K562 (cell line): ENCODE results near the gene WBP2NL.

Experiments used
- CREB1 ChIP-seq, 2 experiments: sonication (generic) in 1 of 2; formaldehyde crosslinking in 1 of 2; IDR thresholded peaks; 2 replicates each; pipeline versions ENCODE4 v1.6.1 to v1.8.0; 2012 to 2022; ENCODE audit warnings: inconsistent platforms in 1 of 2, mild to moderate bottlenecking in 1 of 2, missing genetic modification reagents in 1 of 2, moderate library complexity in 1 of 2
- CREB3 ChIP-seq: fragments of 450-650 bp; conservative IDR thresholded peaks from 2 replicates; pipeline ENCODE4 v1.6.1; 2016; ENCODE audit warnings: missing genetic modification characterization, low read depth, mild to moderate bottlenecking, missing compliant biosample characterization, moderate library complexity
- HDAC1 ChIP-seq, 2 experiments: fragments of 450-650 bp; IDR thresholded peaks; 2 replicates each; pipeline ENCODE4 v1.6.1; 2016 to 2017; ENCODE audit warnings: inconsistent platforms in 1 of 2, mild to moderate bottlenecking in 1 of 2, moderate library complexity in 1 of 2
- HDAC2 ChIP-seq: fragments of 450-650 bp; IDR thresholded peaks from 2 replicates; pipeline ENCODE4 v1.6.1; 2016; ENCODE audit warnings: mild to moderate bottlenecking
- ILF3 ChIP-seq: fragments of 450-650 bp; IDR thresholded peaks from 2 replicates; pipeline ENCODE4 v1.6.1; 2018; ENCODE audit warnings: antibody characterized with exemption, mild to moderate bottlenecking, moderate library complexity, borderline replicate concordance
- KDM5B ChIP-seq: fragments of 200-600 bp; sonication (generic); IDR thresholded peaks from 2 replicates; pipeline ENCODE4 v1.6.1; 2012; ENCODE audit warnings: low read depth, mild to moderate bottlenecking, moderate library complexity, low read length, control low read depth, inconsistent platforms; ENCODE audit not compliant: insufficient replicate concordance
- MXI1 ChIP-seq: IDR thresholded peaks from 2 replicates; pipeline ENCODE4 v1.6.1; 2011; ENCODE audit warnings: low read depth, mild to moderate bottlenecking, improper control_type of control experiment, low read length
- MYBL2 ChIP-seq, 2 experiments: fragments of 450-650 bp in 1 of 2; sonication (generic) in 1 of 2; formaldehyde crosslinking in 1 of 2; IDR thresholded peaks; 2 replicates each; pipeline versions ENCODE4 v1.6.1 to v1.8.1; 2017 to 2022; ENCODE audit warnings: borderline replicate concordance in 1 of 2, inconsistent platforms in 1 of 2, low read depth in 1 of 2, mild to moderate bottlenecking in 1 of 2, missing genetic modification reagents in 1 of 2, moderate library complexity in 1 of 2
- SMARCC2 ChIP-seq: fragments of 450-650 bp; IDR thresholded peaks from 2 replicates; pipeline ENCODE4 v1.6.1; 2017; ENCODE audit warnings: antibody characterized with exemption, moderate library complexity, mild to moderate bottlenecking, low read depth
- TAF15 ChIP-seq: fragments of 200-400 bp; formaldehyde crosslinking; IDR thresholded peaks from 2 replicates; pipeline ENCODE4 v1.6.1; 2017; ENCODE audit warnings: mild to moderate bottlenecking, low read depth, low read length, moderate library complexity
- ZNF354B ChIP-seq: fragments of 250-450 bp; sonication (Bioruptor Pico); IDR thresholded peaks from 2 replicates; pipeline ENCODE4 v1.4.0; 2020
- ZNF696 ChIP-seq: fragments of 250-450 bp; sonication (Bioruptor Pico); conservative IDR thresholded peaks from 2 replicates; pipeline ENCODE4 v1.4.0; 2020; ENCODE audit warnings: mild to moderate bottlenecking, moderate library complexity
- TF ChIP-seq, protein P1 (sequence below), 2 experiments: fragments of 450-650 bp in 1 of 2; sonication (generic) in 1 of 2; formaldehyde crosslinking in 1 of 2; IDR thresholded peaks in 1 of 2; conservative IDR thresholded peaks in 1 of 2; 2 replicates each; pipeline versions ENCODE4 v1.6.1 to v1.8.1; 2016 to 2023; ENCODE audit warnings: mild to moderate bottlenecking in 2 of 2, moderate library complexity in 2 of 2, inconsistent platforms in 1 of 2, missing genetic modification reagents in 1 of 2
- TF ChIP-seq, protein P2 (sequence below), 3 experiments: IDR thresholded peaks in 2 of 3; conservative IDR thresholded peaks in 1 of 3; 2 replicates each; pipeline ENCODE4 v1.5.1; 2011 to 2012; ENCODE audit warnings: low read length in 3 of 3, mild to moderate bottlenecking in 3 of 3, control low read depth in 2 of 3, improper control_type of control experiment in 1 of 3, inconsistent platforms in 1 of 3, low read depth in 1 of 3, mixed read lengths in 1 of 3, moderate library complexity in 1 of 3; ENCODE audit not compliant: insufficient read depth in 2 of 3

DNA sequence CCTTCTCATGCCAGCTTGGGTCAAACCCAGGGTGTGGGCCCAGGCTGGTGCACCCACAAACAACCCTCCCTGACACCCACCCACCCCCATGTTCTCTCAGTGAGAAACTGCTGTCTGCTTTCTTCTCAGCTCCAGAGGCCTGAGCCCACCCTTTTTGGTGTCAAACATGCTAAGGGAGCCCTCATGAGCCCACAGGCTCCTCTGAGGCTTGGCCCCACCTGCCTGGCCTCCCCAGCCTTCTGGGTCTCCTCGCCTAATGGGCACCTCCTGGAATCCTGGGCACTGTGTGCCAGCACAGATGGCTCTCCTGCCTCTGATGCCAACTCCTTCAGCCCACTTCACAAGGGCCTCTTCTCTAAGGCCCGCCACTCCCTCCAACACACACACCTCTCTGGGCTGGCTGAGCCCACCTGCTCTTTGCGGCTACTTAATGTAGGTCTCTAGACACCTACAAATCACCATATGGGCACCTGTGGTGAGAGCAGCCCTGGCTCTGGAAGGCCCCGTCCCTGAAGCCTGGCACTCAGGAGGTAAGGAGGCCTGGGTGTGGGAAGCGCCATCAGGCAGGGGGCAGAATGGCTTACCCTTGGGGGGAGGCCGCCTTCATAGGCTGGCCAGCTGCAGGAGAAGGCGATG is 67.7 kb downstream of the WBP2NL start:
- TF ChIP-seq ZNF354B (CRISPR knock-in tag): no peak
- TF ChIP-seq KDM5B: no peak
- TF ChIP-seq HDAC2: no peak
- TF ChIP-seq CREB1 (IDR thresholded peaks at IDR 0.05): no peak
- TF ChIP-seq CREB1 (CRISPR knock-in tag; IDR thresholded peaks at IDR 0.05): no peak
- no peak for TF ChIP-seq TAF15
- no peak for TF ChIP-seq SMARCC2
- TF ChIP-seq ZNF696 (CRISPR knock-in tag): no peak
- no peak for TF ChIP-seq CREB3 (tag)
- TF ChIP-seq, protein P1, sequence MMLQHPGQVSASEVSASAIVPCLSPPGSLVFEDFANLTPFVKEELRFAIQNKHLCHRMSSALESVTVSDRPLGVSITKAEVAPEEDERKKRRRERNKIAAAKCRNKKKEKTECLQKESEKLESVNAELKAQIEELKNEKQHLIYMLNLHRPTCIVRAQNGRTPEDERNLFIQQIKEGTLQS (IDR thresholded peaks at IDR 0.05): no peak
- TF ChIP-seq, protein P1 (CRISPR knock-in tag; conservative IDR thresholded peaks at IDR 0.05): no peak
- TF ChIP-seq HDAC1 (IDR thresholded peaks at IDR 0.05): no peak
- TF ChIP-seq MYBL2 (IDR thresholded peaks at IDR 0.05; ENCODE audit: low read depth): no peak
- no peak for TF ChIP-seq MYBL2 (CRISPR knock-in tag; IDR thresholded peaks at IDR 0.05; ENCODE audit: borderline replicate concordance)
- no peak for TF ChIP-seq MXI1
- TF ChIP-seq ILF3: no peak
- TF ChIP-seq, protein P2, sequence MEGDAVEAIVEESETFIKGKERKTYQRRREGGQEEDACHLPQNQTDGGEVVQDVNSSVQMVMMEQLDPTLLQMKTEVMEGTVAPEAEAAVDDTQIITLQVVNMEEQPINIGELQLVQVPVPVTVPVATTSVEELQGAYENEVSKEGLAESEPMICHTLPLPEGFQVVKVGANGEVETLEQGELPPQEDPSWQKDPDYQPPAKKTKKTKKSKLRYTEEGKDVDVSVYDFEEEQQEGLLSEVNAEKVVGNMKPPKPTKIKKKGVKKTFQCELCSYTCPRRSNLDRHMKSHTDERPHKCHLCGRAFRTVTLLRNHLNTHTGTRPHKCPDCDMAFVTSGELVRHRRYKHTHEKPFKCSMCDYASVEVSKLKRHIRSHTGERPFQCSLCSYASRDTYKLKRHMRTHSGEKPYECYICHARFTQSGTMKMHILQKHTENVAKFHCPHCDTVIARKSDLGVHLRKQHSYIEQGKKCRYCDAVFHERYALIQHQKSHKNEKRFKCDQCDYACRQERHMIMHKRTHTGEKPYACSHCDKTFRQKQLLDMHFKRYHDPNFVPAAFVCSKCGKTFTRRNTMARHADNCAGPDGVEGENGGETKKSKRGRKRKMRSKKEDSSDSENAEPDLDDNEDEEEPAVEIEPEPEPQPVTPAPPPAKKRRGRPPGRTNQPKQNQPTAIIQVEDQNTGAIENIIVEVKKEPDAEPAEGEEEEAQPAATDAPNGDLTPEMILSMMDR (IDR thresholded peaks at IDR 0.05 in 2 of 3, conservative IDR thresholded peaks at IDR 0.05 in 1 of 3; ENCODE audit: insufficient read depth in 2 of 3, low read depth in 1 of 3, low read length in 3 of 3): no peak
